Thoracic aorta (tissue), 2 donors: ENCODE results near the gene SNAP47. TPM values are rescaled to one million over a fixed set of nuclear protein-coding genes. Genes with fewer than 3 reads are reported as not detected.

Experiments
- ATAC-seq: fragments of 150-250 bp; one replicate; pipeline ENCODE4 v1.8.0; 2017; ENCODE audit warnings: low read depth; ENCODE audit not compliant: insufficient number of reproducible peaks, low FRiP score
- DNase-seq: peaks from one replicate; pipeline ENCODE4 v3.0.0-alpha.2; 2020; ENCODE audit warnings: low spot score
- H3K27ac ChIP-seq, 2 donors: fragments of 200-600 bp; sonication (generic); 1 replicate in 1 of 2; 2 replicates in 1 of 2; pipeline ENCODE4 v1.5.1; 2016; ENCODE audit warnings: mild to moderate bottlenecking in 2 of 2, moderate library complexity in 2 of 2
- H3K27me3 ChIP-seq: fragments of 200-600 bp; sonication (generic); replicated peaks from 2 replicates; pipeline ENCODE4 v1.6.0; 2016; ENCODE audit warnings: mild to moderate bottlenecking; ENCODE audit not compliant: insufficient read depth
- H3K36me3 ChIP-seq: fragments of 200-600 bp; sonication (generic); one replicate; pipeline ENCODE4 v1.5.1; 2016
- H3K4me1 ChIP-seq, 2 donors: fragments of 200-600 bp; sonication (generic); 1 replicate in 1 of 2; 2 replicates in 1 of 2; pipeline versions ENCODE4 v1.5.1 to v1.6.0; 2016; ENCODE audit warnings: low read depth in 2 of 2, mild to moderate bottlenecking in 1 of 2; ENCODE audit not compliant: control insufficient read depth in 1 of 2
- H3K4me3 ChIP-seq: fragments of 200-600 bp; sonication (generic); 2 replicates; pipeline ENCODE4 v1.5.1; 2016; ENCODE audit warnings: mild to moderate bottlenecking
- H3K9me3 ChIP-seq: fragments of 200-600 bp; sonication (generic); 2 replicates; pipeline ENCODE4 v1.5.1; 2016
- total RNA-seq, 2 donors: library from RNA; depleted of rRNA; stranded (reverse); fragments of >200 nt; gene quantifications; one replicate each; pipeline versions ENCODE4 v1.1.0 to v1.2.3, GENCODE V29; 2016
- TF ChIP-seq, protein P1 (sequence below): fragments of 200-600 bp; sonication (generic); IDR thresholded peaks from one replicate; pipeline ENCODE4 v1.5.1; 2019; ENCODE audit warnings: antibody characterized with exemption

Gene SNAP47
- total RNA-seq, 2 donors from 2014 or later = 26.3 to 42.4 TPM

DNA sequence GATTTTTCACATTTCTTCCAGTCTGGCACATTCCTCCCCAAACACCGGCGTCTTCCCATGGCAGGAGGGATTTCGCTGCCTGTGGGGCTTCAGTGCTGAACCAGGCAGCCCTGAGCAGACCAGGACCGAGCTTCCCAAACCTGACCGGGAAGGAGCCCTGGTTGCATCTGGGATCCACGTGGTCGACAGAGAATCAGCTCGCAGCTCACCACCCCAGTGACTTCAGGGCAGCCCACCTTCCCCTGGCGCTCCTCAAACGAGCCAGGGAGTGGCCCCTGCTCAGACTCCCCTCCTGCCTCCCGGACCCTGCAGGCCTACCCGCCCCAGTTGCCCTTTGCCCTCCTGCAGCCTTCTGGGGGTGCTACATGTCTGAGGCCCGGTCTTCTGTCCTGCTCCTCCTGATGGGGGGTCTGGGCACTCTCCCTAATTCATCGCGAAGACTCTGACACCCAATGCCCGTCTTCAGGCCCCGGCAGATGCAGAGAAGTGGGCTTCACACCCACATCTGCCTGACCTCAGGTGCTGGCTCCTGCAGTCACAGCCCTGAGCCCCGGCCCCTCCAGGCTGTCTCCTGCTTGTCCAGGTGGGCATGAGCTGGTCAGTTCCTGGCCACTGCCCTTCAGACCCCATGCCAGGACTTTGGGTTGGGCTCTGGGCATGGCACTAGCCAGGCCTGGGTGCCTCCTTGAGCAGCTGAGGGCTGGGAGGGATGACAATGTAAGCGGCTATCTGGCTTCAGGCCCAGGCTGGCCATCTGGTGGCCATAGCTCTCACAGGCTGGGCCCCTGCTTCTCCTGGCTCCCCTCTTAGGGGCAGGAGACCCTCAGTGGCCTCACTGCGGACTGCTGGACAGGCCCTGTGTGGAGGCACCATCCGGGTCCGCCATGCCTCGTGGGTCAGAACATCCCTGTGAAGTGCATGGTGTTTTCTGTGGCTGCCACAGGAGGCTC is 54.1 kb downstream of the SNAP47 start:
- DNase-seq (no peak), ATAC-seq (no peak)
- TF ChIP-seq, protein P1, sequence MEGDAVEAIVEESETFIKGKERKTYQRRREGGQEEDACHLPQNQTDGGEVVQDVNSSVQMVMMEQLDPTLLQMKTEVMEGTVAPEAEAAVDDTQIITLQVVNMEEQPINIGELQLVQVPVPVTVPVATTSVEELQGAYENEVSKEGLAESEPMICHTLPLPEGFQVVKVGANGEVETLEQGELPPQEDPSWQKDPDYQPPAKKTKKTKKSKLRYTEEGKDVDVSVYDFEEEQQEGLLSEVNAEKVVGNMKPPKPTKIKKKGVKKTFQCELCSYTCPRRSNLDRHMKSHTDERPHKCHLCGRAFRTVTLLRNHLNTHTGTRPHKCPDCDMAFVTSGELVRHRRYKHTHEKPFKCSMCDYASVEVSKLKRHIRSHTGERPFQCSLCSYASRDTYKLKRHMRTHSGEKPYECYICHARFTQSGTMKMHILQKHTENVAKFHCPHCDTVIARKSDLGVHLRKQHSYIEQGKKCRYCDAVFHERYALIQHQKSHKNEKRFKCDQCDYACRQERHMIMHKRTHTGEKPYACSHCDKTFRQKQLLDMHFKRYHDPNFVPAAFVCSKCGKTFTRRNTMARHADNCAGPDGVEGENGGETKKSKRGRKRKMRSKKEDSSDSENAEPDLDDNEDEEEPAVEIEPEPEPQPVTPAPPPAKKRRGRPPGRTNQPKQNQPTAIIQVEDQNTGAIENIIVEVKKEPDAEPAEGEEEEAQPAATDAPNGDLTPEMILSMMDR = no peak
- Histone ChIP-seq H3K27me3 (no peaks in the 10 kb centered on the region), H3K4me3 (peak overlapping the region; percentile 93), H3K4me1 (peaks cover 12 to 31% of the 10 kb centered on the region in 2 donors), H3K9me3 (no peaks in the 10 kb centered on the region), H3K36me3 (no peaks in the 10 kb centered on the region), H3K27ac (peak overlapping the region in 1 of 2 donors; percentile 62)

DNA sequence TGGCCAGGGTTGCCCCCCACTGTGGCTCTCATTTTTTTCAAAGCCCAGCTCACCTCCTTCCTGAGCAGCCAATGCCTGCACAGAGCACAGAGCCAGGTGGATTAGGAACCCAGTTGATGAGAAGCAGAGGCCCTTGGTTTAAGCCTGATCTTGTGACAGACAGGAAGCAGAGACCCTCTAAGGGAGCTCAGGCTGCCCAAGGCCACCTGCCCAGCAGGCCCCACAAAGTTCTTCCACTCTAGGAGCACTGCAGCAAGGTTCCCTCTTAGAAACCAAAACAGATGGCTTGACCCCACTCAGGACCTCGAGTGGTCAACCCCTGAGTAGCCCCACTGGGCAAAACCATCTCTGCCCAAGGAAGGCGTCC is 54.8 kb downstream of the SNAP47 start:
- Histone ChIP-seq H3K4me1 (peaks cover 17 to 37% of the 10 kb centered on the region in 2 donors), H3K27ac (no peak overlapping the region), H3K4me3 (no peak overlapping the region), H3K9me3 (no peaks in the 10 kb centered on the region), H3K36me3 (no peaks in the 10 kb centered on the region), H3K27me3 (no peaks in the 10 kb centered on the region)
- DNase-seq (no peak), ATAC-seq (no peak)
- TF ChIP-seq, protein P1 = no peak

DNA sequence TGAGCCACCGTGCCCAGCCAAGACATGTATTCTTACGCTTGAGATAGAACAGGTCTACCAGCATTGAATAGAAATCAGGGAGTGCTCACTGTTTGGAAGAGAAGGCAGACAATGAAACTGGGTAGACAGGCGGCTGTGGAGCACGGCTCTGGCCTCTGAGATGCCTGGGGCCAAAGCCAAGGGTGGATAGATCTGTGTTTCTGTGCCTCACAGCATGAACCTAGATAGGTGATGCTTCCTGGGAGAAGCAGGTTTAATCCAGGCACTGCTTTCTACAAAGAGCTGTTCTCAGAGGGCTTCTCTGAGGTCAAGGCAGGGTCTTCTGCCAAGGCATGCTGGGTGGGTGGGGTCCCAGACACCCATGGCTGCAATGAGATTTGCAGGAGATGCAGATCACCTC is 55.6 kb downstream of the SNAP47 start:
- H3K4me3 ChIP-seq = no peak overlapping the region
- H3K9me3 ChIP-seq = no peaks in the 10 kb centered on the region
- H3K27me3 ChIP-seq = no peaks in the 10 kb centered on the region
- TF ChIP-seq, protein P1 = no peak
- H3K4me1 ChIP-seq = peaks cover 17 to 35% of the 10 kb centered on the region in 2 donors
- DNase-seq = no peak
- no peak overlapping the region for H3K27ac ChIP-seq
- ATAC-seq = no peak
- no peaks in the 10 kb centered on the region for H3K36me3 ChIP-seq

DNA sequence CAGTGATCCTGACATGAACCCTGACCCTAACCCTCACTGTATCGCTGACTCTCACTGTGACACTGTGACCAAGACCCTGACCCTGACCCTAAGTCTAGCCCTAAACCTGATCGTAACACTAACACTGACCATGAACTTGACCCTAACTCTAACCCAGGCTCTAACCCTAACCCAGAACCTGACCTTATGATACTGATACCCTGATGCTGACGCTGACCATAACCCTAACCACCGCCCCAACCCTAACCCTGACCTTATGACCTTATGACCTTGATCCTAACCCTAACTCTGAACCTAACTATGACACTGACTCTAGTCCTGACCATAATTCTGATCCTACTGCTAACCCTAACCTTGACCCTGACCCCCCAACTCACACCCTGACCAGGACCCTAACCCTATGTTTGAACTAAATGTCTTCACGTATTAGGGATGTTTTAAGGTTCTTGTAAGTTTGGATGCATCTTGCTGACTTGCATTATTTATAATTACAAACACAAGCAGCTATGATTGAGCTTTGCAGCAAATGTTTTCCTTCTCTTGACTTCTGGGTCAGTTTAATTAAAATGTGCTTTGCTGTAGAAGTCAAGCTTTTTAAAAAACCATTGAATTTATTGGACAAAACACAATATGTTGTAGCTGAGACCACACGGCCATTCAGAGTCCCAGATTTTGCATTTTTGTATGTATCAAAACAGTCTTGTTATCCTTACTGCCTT is 56.3 kb downstream of the SNAP47 start:
- no peak overlapping the region for H3K4me3 ChIP-seq
- ATAC-seq (no peak), DNase-seq (no peak)
- H3K27ac ChIP-seq = no peak overlapping the region
- no peaks in the 10 kb centered on the region for H3K36me3 ChIP-seq
- TF ChIP-seq, protein P1 = no peak
- H3K27me3 ChIP-seq = no peaks in the 10 kb centered on the region
- peaks cover 12 to 28% of the 10 kb centered on the region in 2 donors for H3K4me1 ChIP-seq
- no peaks in the 10 kb centered on the region for H3K9me3 ChIP-seq
